Type B pancreatic cell (in vitro differentiated cells): ENCODE measurements around the gene JAK2. TPM values are rescaled to one million over a fixed set of nuclear protein-coding genes. Genes with fewer than 3 reads are reported as not detected.
"Not testable (repeated sequence)": the region's sequence is repeated elsewhere in the genome, so short reads cannot be mapped to it uniquely, and the experiment has no call there.

Source experiments
- DNase-seq: peaks from one replicate; pipeline ENCODE4 v3.0.0; 2021; ENCODE audit warnings: mixed read lengths; ENCODE audit not compliant: unreplicated experiment; ENCODE audit errors: extremely low spot score
- H3K27ac Mint-ChIP-seq: 2 replicates; pipeline ENCODE4 v1.8.0; 2021; ENCODE audit warnings: mild to moderate bottlenecking, mixed read lengths
- H3K27me3 Mint-ChIP-seq: 2 replicates; pipeline ENCODE4 v1.8.0; 2021; ENCODE audit warnings: mixed read lengths
- H3K36me3 Mint-ChIP-seq: 2 replicates; pipeline ENCODE4 v1.8.0; 2021; ENCODE audit warnings: mixed read lengths
- H3K4me1 Mint-ChIP-seq: one replicate; pipeline ENCODE4 v1.8.0; 2021; ENCODE audit warnings: mixed read lengths; ENCODE audit not compliant: unreplicated experiment
- H3K4me3 Mint-ChIP-seq: 2 replicates; pipeline ENCODE4 v1.8.0; 2021; ENCODE audit warnings: mild to moderate bottlenecking, mixed read lengths
- H3K9me3 Mint-ChIP-seq: 2 replicates; pipeline ENCODE4 v1.8.0; 2021; ENCODE audit warnings: mixed read lengths
- CTCF ChIP-seq: fragments of 200-600 bp; sonication (generic); conservative IDR thresholded peaks from 2 replicates; pipeline ENCODE4 v1.5.0; 2021; ENCODE audit warnings: antibody characterized with exemption, mild to moderate bottlenecking
- total RNA-seq: library from RNA; stranded (reverse); gene quantifications from 2 replicates; pipeline ENCODE4 v1.2.1, GENCODE V29; 2021; ENCODE audit warnings: low replicate concordance

The JAK2 gene
- total RNA-seq, 1 donor from 2014 or later = 8.4 TPM

- no peaks in the 10 kb centered on the region for H3K9me3 Mint-ChIP-seq
- peaks cover 35% of the 10 kb centered on the region for H3K36me3 Mint-ChIP-seq
- no peaks in the 10 kb centered on the region for H3K4me1 Mint-ChIP-seq
- H3K4me3 Mint-ChIP-seq = no peak overlapping the region
- DNase-seq = no peak
- H3K27me3 Mint-ChIP-seq = no peaks in the 10 kb centered on the region
- no peak for TF ChIP-seq CTCF
- H3K27ac Mint-ChIP-seq = no peak overlapping the region
Observed at GRCh38 chr9:5025416-5025815, 40.3 kb downstream of the JAK2 start.

- H3K4me1 Mint-ChIP-seq, H3K9me3 Mint-ChIP-seq, H3K4me3 Mint-ChIP-seq, DNase-seq, H3K27ac Mint-ChIP-seq, H3K27me3 Mint-ChIP-seq: not testable (repeated sequence)
- H3K36me3 Mint-ChIP-seq = peaks cover 20% of the 10 kb centered on the region
Observed at GRCh38 chr9:5031941-5032340, 46.9 kb downstream of the JAK2 start.

GRCh38 chr9:5040730-5041389, 55.8 kb downstream of the JAK2 start:
- peak; percentile 56 for DNase-seq
- H3K9me3 Mint-ChIP-seq = no peaks in the 10 kb centered on the region
- H3K36me3 Mint-ChIP-seq = peaks cover 10% of the 10 kb centered on the region
- H3K27ac Mint-ChIP-seq = no peak overlapping the region
- no peaks in the 10 kb centered on the region for H3K4me1 Mint-ChIP-seq
- no peaks in the 10 kb centered on the region for H3K27me3 Mint-ChIP-seq
- no peak overlapping the region for H3K4me3 Mint-ChIP-seq
- no peak for TF ChIP-seq CTCF

GRCh38 chr9:5041390-5042115, 56.5 kb downstream of the JAK2 start:
- H3K27ac Mint-ChIP-seq = no peak overlapping the region
- H3K9me3 Mint-ChIP-seq = no peaks in the 10 kb centered on the region
- H3K27me3 Mint-ChIP-seq = no peaks in the 10 kb centered on the region
- H3K36me3 Mint-ChIP-seq = peaks cover 10% of the 10 kb centered on the region
- H3K4me3 Mint-ChIP-seq = no peak overlapping the region
- TF ChIP-seq CTCF = no peak
- peak; percentile 59 for DNase-seq
- H3K4me1 Mint-ChIP-seq = no peaks in the 10 kb centered on the region

- Mint-ChIP-seq H3K27me3 (no peaks in the 10 kb centered on the region), H3K36me3 (peaks cover 10% of the 10 kb centered on the region), H3K9me3 (no peaks in the 10 kb centered on the region), H3K4me1 (no peaks in the 10 kb centered on the region), H3K27ac (no peak overlapping the region), H3K4me3 (no peak overlapping the region)
- peak; percentile 63 for DNase-seq
- no peak for TF ChIP-seq CTCF
Observed at GRCh38 chr9:5042661-5043178, 57.6 kb downstream of the JAK2 start.

GRCh38 chr9:5043381-5043780, 58.3 kb downstream of the JAK2 start:
- Mint-ChIP-seq H3K27me3 (no peaks in the 10 kb centered on the region), H3K27ac (no peak overlapping the region), H3K36me3 (peaks cover 10% of the 10 kb centered on the region), H3K9me3 (no peaks in the 10 kb centered on the region), H3K4me3 (no peak overlapping the region), H3K4me1 (no peaks in the 10 kb centered on the region)
- DNase-seq = no peak
- TF ChIP-seq CTCF = no peak
